Activated B cell treated with CpG ODN at 0.5 μM for 24 hours (primary cell): Measurements from ENCODE around the gene PFN1. TPM values are rescaled to one million over a fixed set of nuclear protein-coding genes. Genes with fewer than 3 reads are reported as not detected.

ENCODE experiments used
- ATAC-seq: fragments of 200-7000 bp; cut with Tn5 transposase; one replicate; pipeline ENCODE4 v1.10.0; 2021; ENCODE audit warnings: low read depth, mild to moderate bottlenecking, moderate library complexity
- CTCF ChIA-PET: fragments of 350-600 bp; sonication (Branson Sonifier 250); formaldehyde crosslinking; loops from one replicate; lab custom pipeline; 2021; ENCODE audit warnings: antibody characterized with exemption; lab: Charles Lee
- POLR2A ChIA-PET: fragments of 350-600 bp; sonication (Branson Sonifier 250); formaldehyde crosslinking; loops from one replicate; lab custom pipeline; 2021; ENCODE audit warnings: antibody characterized with exemption; lab: Charles Lee
- DNase-seq: peaks from one replicate; pipeline ENCODE4 v3.0.0; 2022
- H3K27ac Mint-ChIP-seq: one replicate; pipeline ENCODE4 v1.8.0; 2020; ENCODE audit warnings: mixed read lengths
- H3K27me3 Mint-ChIP-seq: one replicate; pipeline ENCODE4 v1.8.0; 2021; ENCODE audit warnings: mixed read lengths
- H3K36me3 Mint-ChIP-seq: one replicate; pipeline ENCODE4 v1.8.0; 2021; ENCODE audit warnings: low read depth, mixed read lengths
- H3K4me1 Mint-ChIP-seq: one replicate; pipeline ENCODE4 v1.8.0; 2021; ENCODE audit warnings: mixed read lengths
- H3K4me3 Mint-ChIP-seq: one replicate; pipeline ENCODE4 v1.8.0; 2020; ENCODE audit warnings: mild to moderate bottlenecking, mixed read lengths
- H3K9me3 Mint-ChIP-seq: one replicate; pipeline ENCODE4 v1.8.0; 2020; ENCODE audit warnings: mixed read lengths
- intact Hi-C: fragments of 100-400 bp; cut with micrococcal nuclease; formaldehyde crosslinking; loops from one replicate; pipeline ENCODE4 v1.15.1; 2024
- total RNA-seq: library from RNA; stranded (reverse); gene quantifications from 2 replicates; pipeline ENCODE4 v1.2.3, GENCODE V29; 2022
- TF ChIP-seq, protein P1 (sequence below): fragments of 200-600 bp; IDR thresholded peaks from one replicate; pipeline ENCODE4 v1.8.0; 2022; ENCODE audit warnings: antibody characterized with exemption, mild to moderate bottlenecking

PFN1 gene
- total RNA-seq, 1 donor from 2014 or later, result 1,072 TPM

DNA sequence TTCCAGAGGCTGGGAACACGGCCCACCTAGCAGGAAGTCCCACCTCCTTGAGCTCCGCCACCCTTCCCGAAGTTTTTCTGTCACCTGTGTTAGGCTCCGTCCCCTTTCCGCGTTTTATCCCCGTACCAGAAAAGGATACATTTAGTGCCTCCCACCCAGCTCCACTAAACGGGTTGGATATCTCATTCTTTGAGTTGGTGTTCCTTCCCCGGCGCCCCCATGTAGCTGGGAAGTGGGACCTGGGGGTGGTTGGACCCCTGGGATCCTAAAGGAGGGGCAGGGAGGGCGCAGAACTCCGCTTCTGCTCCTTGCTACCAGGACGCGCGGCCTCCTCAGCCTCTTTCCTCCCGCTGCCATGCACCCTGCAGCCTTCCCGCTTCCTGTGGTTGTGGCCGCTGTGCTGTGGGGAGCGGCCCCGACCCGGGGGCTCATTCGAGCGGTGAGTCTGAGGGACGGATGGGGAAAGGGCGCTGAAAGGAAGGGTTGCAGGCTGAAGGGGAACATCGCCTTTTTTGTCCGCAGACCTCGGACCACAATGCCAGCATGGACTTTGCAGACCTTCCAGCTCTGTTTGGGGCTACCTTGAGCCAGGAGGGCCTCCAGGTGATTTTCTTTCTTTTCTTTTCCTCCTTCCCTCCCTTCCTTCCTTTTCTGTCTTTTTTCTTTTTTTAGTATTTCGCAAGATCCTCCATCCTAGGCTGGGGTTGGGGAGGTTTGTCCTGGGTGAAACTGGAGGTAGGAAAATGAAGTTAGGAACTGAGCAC, 7.6 kb downstream of the PFN1 start:
- ChIA-PET POLR2A (interaction anchor here (0.9 to 3.4 kb wide), 21 partner anchors 9 to 797 kb away, joined by 3 to 104 read pairs (median 7); partner anchors contain the start of genes C17orf107, CAMTA2, ENO3 and INCA1), CTCF (interaction anchor here (0.7 to 2.3 kb wide), 7 partner anchors 8 to 209 kb away, joined by 3 to 14 read pairs (median 4); partner anchors contain the start of genes CAMTA2, PFN1 and SPAG7)
- peaks cover 77% of the 10 kb centered on the region for H3K4me1 Mint-ChIP-seq
- no peak for ATAC-seq
- H3K27me3 Mint-ChIP-seq, result no peaks in the 10 kb centered on the region
- no peaks in the 10 kb centered on the region for H3K9me3 Mint-ChIP-seq
- H3K4me3 Mint-ChIP-seq, result peak overlapping the region; percentile 97
- TF ChIP-seq, protein P1, sequence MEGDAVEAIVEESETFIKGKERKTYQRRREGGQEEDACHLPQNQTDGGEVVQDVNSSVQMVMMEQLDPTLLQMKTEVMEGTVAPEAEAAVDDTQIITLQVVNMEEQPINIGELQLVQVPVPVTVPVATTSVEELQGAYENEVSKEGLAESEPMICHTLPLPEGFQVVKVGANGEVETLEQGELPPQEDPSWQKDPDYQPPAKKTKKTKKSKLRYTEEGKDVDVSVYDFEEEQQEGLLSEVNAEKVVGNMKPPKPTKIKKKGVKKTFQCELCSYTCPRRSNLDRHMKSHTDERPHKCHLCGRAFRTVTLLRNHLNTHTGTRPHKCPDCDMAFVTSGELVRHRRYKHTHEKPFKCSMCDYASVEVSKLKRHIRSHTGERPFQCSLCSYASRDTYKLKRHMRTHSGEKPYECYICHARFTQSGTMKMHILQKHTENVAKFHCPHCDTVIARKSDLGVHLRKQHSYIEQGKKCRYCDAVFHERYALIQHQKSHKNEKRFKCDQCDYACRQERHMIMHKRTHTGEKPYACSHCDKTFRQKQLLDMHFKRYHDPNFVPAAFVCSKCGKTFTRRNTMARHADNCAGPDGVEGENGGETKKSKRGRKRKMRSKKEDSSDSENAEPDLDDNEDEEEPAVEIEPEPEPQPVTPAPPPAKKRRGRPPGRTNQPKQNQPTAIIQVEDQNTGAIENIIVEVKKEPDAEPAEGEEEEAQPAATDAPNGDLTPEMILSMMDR, result no peak
- DNase-seq, result no peak
- peaks cover 78% of the 10 kb centered on the region for H3K36me3 Mint-ChIP-seq
- H3K27ac Mint-ChIP-seq, result peak overlapping the region; percentile 98
- intact Hi-C loops, result loop anchor here (1.0 to 10.0 kb wide), 8 partner anchors 9 to 798 kb away; partner anchors contain the start of genes ARRB2, CAMTA2, CYB5D2 and INCA1

DNA sequence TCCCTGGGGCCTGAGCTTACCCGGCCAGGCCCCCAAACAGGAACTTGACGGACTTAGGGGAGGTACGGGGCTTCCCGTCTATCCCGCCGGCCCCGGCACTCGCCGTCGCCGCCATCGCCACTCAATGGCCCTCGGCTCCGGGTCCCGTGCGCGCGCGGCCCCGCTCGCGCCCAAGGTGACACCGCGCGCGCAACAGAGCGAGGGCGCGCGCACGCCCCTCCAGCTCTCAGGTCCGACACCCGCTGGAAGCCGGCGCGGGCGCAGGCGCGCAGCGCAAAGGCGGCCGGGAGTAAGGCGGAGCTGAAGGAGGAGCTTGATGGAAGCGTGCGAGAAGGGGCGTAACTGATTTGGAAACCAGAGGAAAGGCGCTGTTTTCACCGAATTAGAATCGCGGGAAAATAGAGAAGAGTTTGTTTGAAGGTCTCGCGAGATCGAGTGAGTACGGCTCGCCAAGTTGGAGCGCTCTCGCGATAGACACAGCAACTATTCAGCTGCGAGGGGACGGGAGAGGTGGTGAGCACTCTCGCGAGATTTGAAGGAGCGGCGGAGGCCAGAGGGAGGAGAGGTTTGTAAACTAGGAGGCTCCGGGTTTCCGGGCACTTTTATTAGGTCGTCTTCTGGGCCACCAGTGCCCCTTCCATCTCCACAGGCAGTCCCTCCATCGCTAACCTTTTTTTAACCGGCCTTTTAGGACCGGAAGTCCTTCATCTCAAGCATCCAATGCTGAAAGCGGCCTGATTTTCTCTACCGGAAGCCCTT, 8.4 kb downstream of the PFN1 start, which contains the start of the genes RNF167 and SLC25A11:
Gene RNF167 (plus strand): TSS at position 473 of the 759 bp plus-strand sequence. CDS start 642 bp downstream, outside the sequence.
Gene SLC25A11 (minus strand): TSS at position 251 of the 759 bp plus-strand sequence. CDS start 136 bp downstream, at position 115.
- CTCF ChIA-PET, result interaction anchor here (0.7 to 2.3 kb wide), 8 partner anchors 9 to 208 kb away, joined by 3 to 14 read pairs (median 4); partner anchors contain the start of genes CAMTA2, PFN1 and SPAG7
- peak within 1 kb of the TSS; percentile 97 for H3K4me3 Mint-ChIP-seq
- H3K36me3 Mint-ChIP-seq, result peaks cover 71% of the 10 kb centered on the region
- peak; percentile 84 for ATAC-seq
- H3K4me1 Mint-ChIP-seq, result peaks cover 69% of the 10 kb centered on the region
- intact Hi-C loops, result loop anchor here (1.0 to 10.0 kb wide), 8 partner anchors 9 to 798 kb away; partner anchors contain the start of genes ARRB2, CAMTA2, CYB5D2 and INCA1
- no peaks in the 10 kb centered on the region for H3K9me3 Mint-ChIP-seq
- H3K27ac Mint-ChIP-seq, result peak within 1 kb of the TSS; percentile 98
- TF ChIP-seq, protein P1, result no peak
- DNase-seq, result peak; percentile 93
- no peaks in the 10 kb centered on the region for H3K27me3 Mint-ChIP-seq
- POLR2A ChIA-PET, result interaction anchor here (0.6 to 3.4 kb wide), 26 partner anchors 10 to 796 kb away, joined by 3 to 104 read pairs (median 6); partner anchors contain the start of genes ARRB2, C17orf107, CAMTA2 and ENO3

DNA sequence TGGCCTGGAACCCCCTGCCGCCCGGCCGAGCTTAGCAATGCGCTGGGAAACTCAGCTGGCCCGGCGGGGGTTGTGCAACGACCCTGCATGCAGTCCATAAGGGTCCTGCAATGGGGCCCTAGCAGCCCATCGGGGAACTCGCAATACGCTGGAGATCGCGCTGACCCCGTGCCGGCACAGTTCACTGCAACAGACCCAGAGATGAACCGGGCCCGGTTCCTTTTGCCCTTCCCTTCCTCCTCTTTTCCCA, 8.9 kb downstream of the PFN1 start:
- H3K9me3 Mint-ChIP-seq, result no peaks in the 10 kb centered on the region

DNA sequence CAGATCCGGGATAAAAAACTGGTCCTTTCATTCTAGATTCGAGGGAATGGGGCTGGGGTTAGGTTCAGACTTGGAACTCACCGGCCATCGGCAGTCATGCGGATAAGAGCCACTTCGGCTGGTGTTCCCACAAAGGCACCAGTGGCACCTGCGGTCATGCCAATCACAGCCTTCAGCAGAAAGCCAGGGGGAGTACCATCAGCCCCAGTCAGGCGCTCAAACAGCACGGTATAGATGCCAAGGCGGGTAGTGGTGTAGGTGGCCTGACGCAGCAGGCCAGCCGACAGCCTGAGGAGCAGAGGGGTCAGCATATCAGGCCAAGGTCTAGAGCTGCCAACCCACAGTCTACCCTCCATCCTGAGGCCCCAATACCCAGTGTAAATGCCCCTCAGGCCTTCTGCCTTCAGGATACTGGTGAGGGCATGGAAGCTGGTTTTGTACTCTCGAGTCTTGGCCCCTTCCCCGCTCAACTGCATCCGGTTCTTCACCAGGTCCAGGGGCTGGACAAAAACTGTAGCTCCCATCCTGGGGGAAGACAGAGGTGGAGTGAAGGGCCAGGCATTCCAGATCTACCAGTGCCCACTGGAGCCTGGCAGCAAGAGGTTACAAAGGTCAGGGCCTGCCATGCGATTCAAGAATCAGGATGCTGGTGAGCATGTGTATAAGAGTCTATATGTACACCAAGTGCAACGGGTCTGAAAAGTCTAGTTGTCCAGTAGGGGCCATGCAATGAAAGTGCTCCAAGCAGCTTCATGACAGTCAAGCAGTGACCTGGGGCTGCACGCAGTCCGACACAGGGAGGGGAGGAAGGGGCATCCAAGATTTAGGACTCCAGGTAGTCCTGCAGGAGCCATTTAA, 9.4 kb downstream of the PFN1 start:
- peak overlapping the region; percentile 97 for H3K4me3 Mint-ChIP-seq
- H3K27me3 Mint-ChIP-seq, result peaks cover 4% of the 10 kb centered on the region
- TF ChIP-seq, protein P1, result no peak
- DNase-seq, result no peak
- intact Hi-C loops, result no loop called here
- H3K36me3 Mint-ChIP-seq, result peaks cover 60% of the 10 kb centered on the region
- H3K9me3 Mint-ChIP-seq, result no peaks in the 10 kb centered on the region
- peaks cover 66% of the 10 kb centered on the region for H3K4me1 Mint-ChIP-seq
- peak overlapping the region; percentile 82 for H3K27ac Mint-ChIP-seq
- ATAC-seq, result no peak
- ChIA-PET POLR2A (interaction anchor here (0.6 to 3.4 kb wide), 16 partner anchors 11 to 253 kb away, joined by 3 to 104 read pairs (median 9); partner anchors contain the start of genes C17orf107, CAMTA2, ENO3 and INCA1), CTCF (interaction anchor here (1.4 to 2.3 kb wide), 3 partner anchors 10 to 29 kb away, joined by 3 to 14 read pairs (median 9); partner anchors contain the start of gene SPAG7)

More for the DNA sequence above, 8.9 kb downstream of the PFN1 start:
- TF ChIP-seq, protein P1, result no peak
- H3K4me3 Mint-ChIP-seq, result peak overlapping the region; percentile 97
- no peak for DNase-seq
- CTCF ChIA-PET, result interaction anchor here (1.2 to 2.3 kb wide), 5 partner anchors 9 to 48 kb away, joined by 3 to 14 read pairs (median 6); partner anchors contain the start of genes CAMTA2, PFN1 and SPAG7
- H3K4me1 Mint-ChIP-seq, result peaks cover 66% of the 10 kb centered on the region
- POLR2A ChIA-PET, result interaction anchor here (0.7 to 3.4 kb wide), 24 partner anchors 10 to 274 kb away, joined by 3 to 104 read pairs (median 6); partner anchors contain the start of genes ARRB2, C17orf107, CAMTA2 and ENO3
- intact Hi-C loops, result no loop called here
- no peak for ATAC-seq
- peaks cover 66% of the 10 kb centered on the region for H3K36me3 Mint-ChIP-seq
- H3K27ac Mint-ChIP-seq, result peak overlapping the region; percentile 82
- no peaks in the 10 kb centered on the region for H3K27me3 Mint-ChIP-seq
